ENCODE measurements around the gene MAGEC3. TPM values are rescaled to one million over a fixed set of nuclear protein-coding genes. Genes with fewer than 3 reads are reported as not detected.

Gene MAGEC3
- total and polyA plus RNA-seq, 10 of the 15 experiments (the other 5 are each of a cell fraction or from before 2014, with no cell fraction given) = not detected

DNA sequence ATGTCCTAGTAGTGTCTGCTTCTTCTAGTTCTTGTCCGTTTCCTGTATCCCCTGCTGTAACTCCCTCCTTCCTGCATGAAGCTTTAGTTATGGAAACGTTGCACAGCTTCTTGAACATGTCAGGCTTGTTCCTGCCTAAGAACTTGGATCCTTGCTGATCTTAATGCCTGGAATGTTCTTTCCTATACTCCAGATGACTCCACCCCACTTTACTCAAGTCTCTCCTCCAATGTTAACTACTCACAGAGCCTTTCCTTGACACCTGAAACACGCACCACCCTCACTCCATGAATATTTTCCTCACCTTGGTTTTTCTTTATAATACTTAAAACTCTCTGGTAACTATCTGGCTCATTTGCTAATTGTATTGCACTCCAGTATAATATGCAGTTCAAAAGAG, 19.4 kb downstream of the MAGEC3 start:
- FAIRE-seq = no peak
- 2% methylated on average over 3 of the region's 3 CpGs for WGBS (ENCODE audit: insufficient coverage, insufficient replicate concordance, low lambda C conversion rate, missing lambda C conversion rate)
- ATAC-seq = no peak
- no peak overlapping the region for H2AFZ ChIP-seq (ENCODE audit: control insufficient read depth, low read depth, low read length)
- RAD21 ChIA-PET (ENCODE audit: unreplicated experiment) = no interaction called here
- intact Hi-C loops (cut with micrococcal nuclease; ENCODE audit: unreplicated experiment) = no loop called here
- H3K36me3 ChIP-seq (ENCODE audit: control insufficient read depth in 2 of 2, insufficient read depth in 2 of 2, low read length in 1 of 2) = no peaks in the 10 kb centered on the region
- in situ Hi-C loops (cut with MboI) = no loop called here
- H3K79me2 ChIP-seq (ENCODE audit: control insufficient read depth, insufficient read depth, low read length) = no peaks in the 10 kb centered on the region
- no peak overlapping the region for H3K9ac ChIP-seq (ENCODE audit: control insufficient read depth, insufficient read depth, low read length)
- H3K27ac ChIP-seq (ENCODE audit: control insufficient read depth, insufficient read depth) = no peak overlapping the region
- no peaks in the 10 kb centered on the region for H3K4me1 ChIP-seq (ENCODE audit: control insufficient read depth, insufficient read depth, low read length)
- DNase-seq (ENCODE audit: low read depth, low spot score) = no peak
- H3K4me2 ChIP-seq (ENCODE audit: control insufficient read depth, insufficient read depth) = no peak overlapping the region
- H3K4me3 ChIP-seq = no peak overlapping the region
- no peaks in the 10 kb centered on the region for H3K27me3 ChIP-seq (replicated peaks in 1 of 2; ENCODE audit: control insufficient read depth in 2 of 2, insufficient read depth in 2 of 2, low read length in 1 of 2)
- no TSS peak for BruUV-seq (replicated peaks)
- SMC1A ChIA-PET (ENCODE audit: uncharacterized antibody, unreplicated experiment) = no interaction called here
- H4K20me1 ChIP-seq (ENCODE audit: control insufficient read depth, insufficient read depth) = no peaks in the 10 kb centered on the region
- H3K9me3 ChIP-seq (replicated peaks; ENCODE audit: control insufficient read depth, insufficient read depth, low read length) = no peaks in the 10 kb centered on the region
- CTCF ChIA-PET = interaction anchor here (0.6 kb wide), 1 partner anchor 35 kb away, joined by 4 read pairs; no protein-coding TSS in a partner anchor
- POLR2A ChIA-PET = no interaction called here
- TF ChIP-seq, protein P1, sequence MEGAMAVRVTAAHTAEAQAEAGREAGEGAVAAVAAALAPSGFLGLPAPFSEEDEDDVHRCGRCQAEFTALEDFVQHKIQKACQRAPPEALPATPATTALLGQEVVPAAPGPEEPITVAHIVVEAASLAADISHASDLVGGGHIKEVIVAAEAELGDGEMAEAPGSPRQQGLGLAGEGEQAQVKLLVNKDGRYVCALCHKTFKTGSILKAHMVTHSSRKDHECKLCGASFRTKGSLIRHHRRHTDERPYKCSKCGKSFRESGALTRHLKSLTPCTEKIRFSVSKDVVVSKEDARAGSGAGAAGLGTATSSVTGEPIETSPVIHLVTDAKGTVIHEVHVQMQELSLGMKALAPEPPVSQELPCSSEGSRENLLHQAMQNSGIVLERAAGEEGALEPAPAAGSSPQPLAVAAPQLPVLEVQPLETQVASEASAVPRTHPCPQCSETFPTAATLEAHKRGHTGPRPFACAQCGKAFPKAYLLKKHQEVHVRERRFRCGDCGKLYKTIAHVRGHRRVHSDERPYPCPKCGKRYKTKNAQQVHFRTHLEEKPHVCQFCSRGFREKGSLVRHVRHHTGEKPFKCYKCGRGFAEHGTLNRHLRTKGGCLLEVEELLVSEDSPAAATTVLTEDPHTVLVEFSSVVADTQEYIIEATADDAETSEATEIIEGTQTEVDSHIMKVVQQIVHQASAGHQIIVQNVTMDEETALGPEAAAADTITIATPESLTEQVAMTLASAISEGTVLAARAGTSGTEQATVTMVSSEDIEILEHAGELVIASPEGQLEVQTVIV (IDR thresholded peaks at IDR 0.05; ENCODE audit: borderline replicate concordance, partially characterized antibody) = no peak
- no peak for TF ChIP-seq POLR2A (IDR thresholded peaks at IDR 0.05; ENCODE audit: low read depth, low read length)
- TF ChIP-seq MEF2B (IDR thresholded peaks at IDR 0.05; ENCODE audit: partially characterized antibody, poor library complexity, severe bottlenecking) = no peak
- TF ChIP-seq JUNB (IDR thresholded peaks at IDR 0.05) = no peak
- TF ChIP-seq KLF5 (IDR thresholded peaks at IDR 0.05; ENCODE audit: partially characterized antibody) = no peak
- TF ChIP-seq FOXK2 (IDR thresholded peaks at IDR 0.05) = no peak
- no peak for TF ChIP-seq ZNF217 (IDR thresholded peaks at IDR 0.05)
- TF ChIP-seq ZNF207 (IDR thresholded peaks at IDR 0.05; ENCODE audit: borderline replicate concordance) = no peak
- no peak for TF ChIP-seq TBL1XR1 (IDR thresholded peaks at IDR 0.05; ENCODE audit: low read depth, low read length)
- no peak for TF ChIP-seq TAF1 (IDR thresholded peaks at IDR 0.05; ENCODE audit: borderline replicate concordance, low read depth, low read length)
- TF ChIP-seq ZNF384 (IDR thresholded peaks at IDR 0.05; ENCODE audit: borderline replicate concordance, low read depth, low read length) = no peak
- no peak for TF ChIP-seq DPF2 (IDR thresholded peaks at IDR 0.05)
- TF ChIP-seq PAX5 (IDR thresholded peaks at IDR 0.05; ENCODE audit: borderline replicate concordance, low read depth, low read length) = no peak
- TF ChIP-seq LARP7 (IDR thresholded peaks at IDR 0.05) = no peak

Measured in GM12878 (cell line).